Measurements from ENCODE around the gene BHLHE40. TPM values are rescaled to one million over a fixed set of nuclear protein-coding genes. Genes with fewer than 3 reads are reported as not detected.

The BHLHE40 gene
- polyA plus RNA-seq, 1 donor from 2014 or later = not detected

DNA sequence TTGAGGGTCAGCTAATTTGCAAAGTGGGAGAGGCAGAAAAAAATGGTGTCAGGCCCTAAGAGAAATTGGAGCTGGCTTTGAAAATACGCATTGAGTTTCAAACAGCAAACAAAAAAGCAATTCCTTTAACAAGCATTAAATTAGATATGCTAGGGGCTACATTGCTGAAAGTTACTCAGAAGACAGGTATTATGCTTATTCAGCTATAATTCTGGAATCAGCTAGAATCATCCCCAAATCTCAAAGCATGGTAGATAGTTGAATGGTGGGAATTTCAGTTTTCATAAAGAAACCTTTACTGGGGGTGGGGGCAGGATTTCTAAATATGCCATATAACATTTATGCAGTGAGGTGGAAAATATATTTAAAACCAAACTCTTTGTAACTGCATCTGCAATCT, 50.5 kb downstream of the BHLHE40 start:
- Histone ChIP-seq H3K27me3 (ENCODE audit: insufficient read depth, low read depth, low read length) (no peaks in the 10 kb centered on the region), H3K9ac (ENCODE audit: low read length) (no peak overlapping the region), H3K79me2 (replicated peaks; ENCODE audit: insufficient read depth, low read length) (no peaks in the 10 kb centered on the region), H3K36me3 (ENCODE audit: insufficient read depth, low read length) (no peaks in the 10 kb centered on the region), H2AFZ (ENCODE audit: low read depth, low read length) (no peak overlapping the region), H3K4me2 (ENCODE audit: low read length) (no peak overlapping the region), H3K4me3 (ENCODE audit: low read length) (no peak overlapping the region), H3K27ac (ENCODE audit: low read length) (no peak overlapping the region), H3K9me2 (ENCODE audit: insufficient read depth, low read length) (no peaks in the 10 kb centered on the region), H3F3A (ENCODE audit: insufficient read depth, low read length, poor library complexity, severe bottlenecking) (no peaks in the 10 kb centered on the region), H4K20me1 (ENCODE audit: insufficient read depth) (no peaks in the 10 kb centered on the region), H3K9me3 (ENCODE audit: low read length) (no peaks in the 10 kb centered on the region)
- TF ChIP-seq RAD21 (conservative IDR thresholded peaks at IDR 0.05) (no peak), EP300 (conservative IDR thresholded peaks at IDR 0.05; ENCODE audit: poor library complexity, severe bottlenecking) (no peak), TAF1 (IDR thresholded peaks at IDR 0.05; ENCODE audit: low read depth) (no peak), SMC3 (conservative IDR thresholded peaks at IDR 0.05; ENCODE audit: poor library complexity) (no peak), MXI1 (conservative IDR thresholded peaks at IDR 0.05; ENCODE audit: poor library complexity, severe bottlenecking) (no peak)
- TF ChIP-seq, protein P1, sequence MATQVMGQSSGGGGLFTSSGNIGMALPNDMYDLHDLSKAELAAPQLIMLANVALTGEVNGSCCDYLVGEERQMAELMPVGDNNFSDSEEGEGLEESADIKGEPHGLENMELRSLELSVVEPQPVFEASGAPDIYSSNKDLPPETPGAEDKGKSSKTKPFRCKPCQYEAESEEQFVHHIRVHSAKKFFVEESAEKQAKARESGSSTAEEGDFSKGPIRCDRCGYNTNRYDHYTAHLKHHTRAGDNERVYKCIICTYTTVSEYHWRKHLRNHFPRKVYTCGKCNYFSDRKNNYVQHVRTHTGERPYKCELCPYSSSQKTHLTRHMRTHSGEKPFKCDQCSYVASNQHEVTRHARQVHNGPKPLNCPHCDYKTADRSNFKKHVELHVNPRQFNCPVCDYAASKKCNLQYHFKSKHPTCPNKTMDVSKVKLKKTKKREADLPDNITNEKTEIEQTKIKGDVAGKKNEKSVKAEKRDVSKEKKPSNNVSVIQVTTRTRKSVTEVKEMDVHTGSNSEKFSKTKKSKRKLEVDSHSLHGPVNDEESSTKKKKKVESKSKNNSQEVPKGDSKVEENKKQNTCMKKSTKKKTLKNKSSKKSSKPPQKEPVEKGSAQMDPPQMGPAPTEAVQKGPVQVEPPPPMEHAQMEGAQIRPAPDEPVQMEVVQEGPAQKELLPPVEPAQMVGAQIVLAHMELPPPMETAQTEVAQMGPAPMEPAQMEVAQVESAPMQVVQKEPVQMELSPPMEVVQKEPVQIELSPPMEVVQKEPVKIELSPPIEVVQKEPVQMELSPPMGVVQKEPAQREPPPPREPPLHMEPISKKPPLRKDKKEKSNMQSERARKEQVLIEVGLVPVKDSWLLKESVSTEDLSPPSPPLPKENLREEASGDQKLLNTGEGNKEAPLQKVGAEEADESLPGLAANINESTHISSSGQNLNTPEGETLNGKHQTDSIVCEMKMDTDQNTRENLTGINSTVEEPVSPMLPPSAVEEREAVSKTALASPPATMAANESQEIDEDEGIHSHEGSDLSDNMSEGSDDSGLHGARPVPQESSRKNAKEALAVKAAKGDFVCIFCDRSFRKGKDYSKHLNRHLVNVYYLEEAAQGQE (IDR thresholded peaks at IDR 0.05; ENCODE audit: borderline replicate concordance) = no peak

DNA sequence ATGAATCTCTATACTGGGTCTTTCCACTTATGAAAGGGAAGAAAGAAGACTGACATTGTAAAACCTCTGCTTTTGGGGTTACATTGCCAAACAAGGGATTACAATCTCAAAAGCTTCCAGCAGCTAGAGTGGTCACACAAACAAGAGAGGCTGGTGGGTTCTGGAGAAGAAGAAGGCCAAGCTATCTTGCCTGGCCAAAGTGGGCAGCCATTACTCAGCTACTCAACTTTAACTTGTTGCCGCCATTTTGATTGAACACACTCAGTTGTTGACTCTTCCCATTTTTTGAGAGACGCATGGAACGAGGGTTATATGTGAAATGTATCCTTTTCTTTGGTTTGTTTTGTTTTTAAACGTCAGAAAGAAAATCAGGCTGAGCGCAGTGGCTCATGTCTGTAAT, 50.9 kb downstream of the BHLHE40 start:
- H3K27me3 ChIP-seq (ENCODE audit: insufficient read depth, low read depth, low read length) = no peaks in the 10 kb centered on the region
- H3K36me3 ChIP-seq (ENCODE audit: insufficient read depth, low read length) = no peaks in the 10 kb centered on the region
- H4K20me1 ChIP-seq (ENCODE audit: insufficient read depth) = no peaks in the 10 kb centered on the region
- H3K9me3 ChIP-seq (ENCODE audit: low read length) = no peaks in the 10 kb centered on the region
- H3K9ac ChIP-seq (ENCODE audit: low read length) = no peak overlapping the region
- H3F3A ChIP-seq (ENCODE audit: insufficient read depth, low read length, poor library complexity, severe bottlenecking) = no peaks in the 10 kb centered on the region
- no peak overlapping the region for H2AFZ ChIP-seq (ENCODE audit: low read depth, low read length)
- H3K4me2 ChIP-seq (ENCODE audit: low read length) = no peak overlapping the region
- TF ChIP-seq, protein P2, sequence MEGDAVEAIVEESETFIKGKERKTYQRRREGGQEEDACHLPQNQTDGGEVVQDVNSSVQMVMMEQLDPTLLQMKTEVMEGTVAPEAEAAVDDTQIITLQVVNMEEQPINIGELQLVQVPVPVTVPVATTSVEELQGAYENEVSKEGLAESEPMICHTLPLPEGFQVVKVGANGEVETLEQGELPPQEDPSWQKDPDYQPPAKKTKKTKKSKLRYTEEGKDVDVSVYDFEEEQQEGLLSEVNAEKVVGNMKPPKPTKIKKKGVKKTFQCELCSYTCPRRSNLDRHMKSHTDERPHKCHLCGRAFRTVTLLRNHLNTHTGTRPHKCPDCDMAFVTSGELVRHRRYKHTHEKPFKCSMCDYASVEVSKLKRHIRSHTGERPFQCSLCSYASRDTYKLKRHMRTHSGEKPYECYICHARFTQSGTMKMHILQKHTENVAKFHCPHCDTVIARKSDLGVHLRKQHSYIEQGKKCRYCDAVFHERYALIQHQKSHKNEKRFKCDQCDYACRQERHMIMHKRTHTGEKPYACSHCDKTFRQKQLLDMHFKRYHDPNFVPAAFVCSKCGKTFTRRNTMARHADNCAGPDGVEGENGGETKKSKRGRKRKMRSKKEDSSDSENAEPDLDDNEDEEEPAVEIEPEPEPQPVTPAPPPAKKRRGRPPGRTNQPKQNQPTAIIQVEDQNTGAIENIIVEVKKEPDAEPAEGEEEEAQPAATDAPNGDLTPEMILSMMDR (IDR thresholded peaks at IDR 0.05; ENCODE audit: poor library complexity, severe bottlenecking) = no peak
- no peak for TF ChIP-seq MXI1 (conservative IDR thresholded peaks at IDR 0.05; ENCODE audit: poor library complexity, severe bottlenecking)
- TF ChIP-seq RAD21 (conservative IDR thresholded peaks at IDR 0.05) = no peak
- TF ChIP-seq EZH2 (IDR thresholded peaks at IDR 0.05; ENCODE audit: borderline replicate concordance, insufficient read depth, low read length, poor library complexity, severe bottlenecking) = no peak
- no peak for TF ChIP-seq POLR2AphosphoS5 (IDR thresholded peaks at IDR 0.05)
- no peak for TF ChIP-seq SMC3 (conservative IDR thresholded peaks at IDR 0.05; ENCODE audit: poor library complexity)
- TF ChIP-seq, protein P1 (IDR thresholded peaks at IDR 0.05; ENCODE audit: borderline replicate concordance) = no peak
- no peak for TF ChIP-seq EP300 (conservative IDR thresholded peaks at IDR 0.05; ENCODE audit: poor library complexity, severe bottlenecking)
- no peak for TF ChIP-seq TAF1 (IDR thresholded peaks at IDR 0.05; ENCODE audit: low read depth)
- H3K79me2 ChIP-seq (replicated peaks; ENCODE audit: insufficient read depth, low read length) = no peaks in the 10 kb centered on the region
- H3K4me3 ChIP-seq (ENCODE audit: low read length) = no peak overlapping the region
- no peaks in the 10 kb centered on the region for H3K9me2 ChIP-seq (ENCODE audit: insufficient read depth, low read length)
- no peak overlapping the region for H3K27ac ChIP-seq (ENCODE audit: low read length)

Data from neural cell (in vitro differentiated cells).